ENCODE measurements around the gene IQGAP2.

Gene IQGAP2

DNA sequence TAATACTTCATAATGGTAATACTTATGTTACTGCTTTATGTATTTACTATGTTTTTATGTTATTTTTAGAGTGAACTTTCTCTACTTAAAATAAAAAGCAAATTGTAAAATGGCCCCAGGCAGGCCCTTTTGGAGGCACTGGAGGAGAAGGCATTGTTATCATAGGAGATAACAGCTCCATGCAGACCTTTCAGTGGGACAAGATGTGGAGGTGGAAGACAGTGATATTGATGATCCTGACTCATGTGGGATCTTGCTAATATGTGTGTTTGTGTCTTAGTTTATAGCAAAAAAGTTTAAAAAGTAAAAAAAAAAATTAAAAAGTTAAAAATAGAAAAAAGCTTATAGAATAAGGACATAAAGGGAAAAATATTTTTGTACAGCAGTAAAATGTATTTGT, 74.5 kb downstream of the IQGAP2 start:
- Histone ChIP-seq H3K4me1 (ENCODE audit: control insufficient read depth, insufficient read depth, low read length, unreplicated experiment) (no peaks in the 10 kb centered on the region), H3K27ac (ENCODE audit: low read depth, low read length) (no peak overlapping the region), H3K27me3 (ENCODE audit: insufficient read depth, low read length) (peaks cover 26% of the 10 kb centered on the region), H2AFZ (ENCODE audit: low read length, unreplicated experiment) (no peak overlapping the region), H3K79me2 (ENCODE audit: control insufficient read depth, insufficient read depth, low read length, unreplicated experiment) (no peaks in the 10 kb centered on the region), H3K4me3 (ENCODE audit: low read depth, low read length) (no peak overlapping the region), H3K36me3 (ENCODE audit: insufficient read depth, low read length) (no peaks in the 10 kb centered on the region)

DNA sequence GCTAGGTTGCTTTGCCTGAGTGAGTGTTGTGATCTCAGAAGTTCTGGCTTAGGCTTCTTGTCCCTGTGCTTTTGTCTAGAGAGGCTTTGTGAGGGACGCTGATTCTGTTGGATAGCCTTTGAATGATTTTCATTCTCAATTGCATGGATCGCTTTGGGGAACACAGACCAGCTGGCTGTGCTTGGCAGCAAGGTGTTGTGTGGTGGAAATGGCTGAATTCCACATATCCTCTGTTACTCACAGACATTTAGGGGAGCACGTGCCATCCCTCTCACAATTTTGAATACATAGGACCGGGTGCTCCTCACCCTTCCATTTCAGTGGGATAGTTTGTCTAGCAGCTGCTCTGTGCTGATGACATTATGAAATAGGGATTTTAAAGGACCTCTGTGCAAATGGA, 76.2 kb downstream of the IQGAP2 start:
- no peaks in the 10 kb centered on the region for H3K4me1 ChIP-seq (ENCODE audit: control insufficient read depth, insufficient read depth, low read length, unreplicated experiment)
- no peak overlapping the region for H3K27ac ChIP-seq (ENCODE audit: low read depth, low read length)
- no peaks in the 10 kb centered on the region for H3K36me3 ChIP-seq (ENCODE audit: insufficient read depth, low read length)
- no peaks in the 10 kb centered on the region for H3K79me2 ChIP-seq (ENCODE audit: control insufficient read depth, insufficient read depth, low read length, unreplicated experiment)
- H3K27me3 ChIP-seq (ENCODE audit: insufficient read depth, low read length), result peaks cover 38% of the 10 kb centered on the region
- H3K4me3 ChIP-seq (ENCODE audit: low read depth, low read length), result no peak overlapping the region
- H2AFZ ChIP-seq (ENCODE audit: low read length, unreplicated experiment), result no peak overlapping the region

DNA sequence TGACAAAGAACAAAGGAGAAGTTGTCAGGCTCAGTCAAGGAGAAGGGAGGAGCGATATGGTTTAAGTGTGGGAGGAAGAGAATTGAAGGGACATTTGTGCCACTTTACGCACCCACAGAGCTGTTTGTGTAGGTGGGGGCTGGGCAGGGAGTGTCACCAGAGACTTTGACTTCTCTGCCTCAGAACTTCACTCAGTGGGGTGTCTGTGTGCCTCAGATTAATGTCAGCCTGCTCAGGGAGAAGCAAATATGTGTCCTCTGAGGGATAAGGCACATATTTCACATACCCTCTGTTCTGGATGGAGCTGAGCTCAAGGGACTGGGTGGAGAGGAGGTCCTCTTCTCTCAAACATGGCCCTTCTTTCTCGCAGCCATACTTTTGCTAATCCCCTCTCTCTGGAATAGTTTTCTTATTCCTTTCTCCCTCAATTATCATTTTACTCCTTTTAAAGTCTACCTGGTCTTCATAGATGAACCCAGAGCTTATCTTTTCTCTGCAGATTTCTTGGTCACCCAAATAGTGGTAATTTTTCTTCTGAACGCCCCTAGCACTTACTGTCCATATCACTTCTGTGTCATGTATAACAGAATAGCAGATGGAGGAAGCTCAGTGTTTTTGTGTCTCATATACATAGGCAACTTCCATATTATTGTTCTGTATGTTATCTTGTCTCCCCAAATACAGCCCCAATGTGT, 77.0 kb downstream of the IQGAP2 start:
- no peak overlapping the region for H3K27ac ChIP-seq (ENCODE audit: low read depth, low read length)
- no peaks in the 10 kb centered on the region for H3K36me3 ChIP-seq (ENCODE audit: insufficient read depth, low read length)
- no peak overlapping the region for H2AFZ ChIP-seq (ENCODE audit: low read length, unreplicated experiment)
- no peaks in the 10 kb centered on the region for H3K4me1 ChIP-seq (ENCODE audit: control insufficient read depth, insufficient read depth, low read length, unreplicated experiment)
- no peak overlapping the region for H3K4me3 ChIP-seq (ENCODE audit: low read depth, low read length)
- no peaks in the 10 kb centered on the region for H3K79me2 ChIP-seq (ENCODE audit: control insufficient read depth, insufficient read depth, low read length, unreplicated experiment)
- H3K27me3 ChIP-seq (ENCODE audit: insufficient read depth, low read length), result peaks cover 40% of the 10 kb centered on the region

DNA sequence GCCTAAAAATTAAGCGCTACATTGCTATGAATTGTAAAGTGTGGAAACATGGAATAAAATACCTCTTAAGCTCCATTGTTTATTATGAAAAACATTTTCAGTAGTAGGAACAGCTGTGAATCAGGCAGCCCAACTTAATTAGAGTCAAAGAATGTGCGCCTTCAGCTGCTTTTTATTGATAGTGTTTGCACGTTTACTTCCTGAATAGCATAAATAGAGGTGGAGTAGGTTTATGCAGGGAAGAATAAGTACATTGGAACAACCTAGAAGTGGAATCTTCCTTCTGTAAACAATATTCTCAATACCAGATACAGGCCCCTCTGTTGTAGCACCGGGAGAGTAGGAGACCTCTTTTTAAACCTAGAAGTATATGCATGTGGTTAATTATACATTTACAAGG, 79.9 kb downstream of the IQGAP2 start:
- Histone ChIP-seq H2AFZ (ENCODE audit: low read length, unreplicated experiment) (no peak overlapping the region), H3K79me2 (ENCODE audit: control insufficient read depth, insufficient read depth, low read length, unreplicated experiment) (no peaks in the 10 kb centered on the region), H3K27ac (ENCODE audit: low read depth, low read length) (no peak overlapping the region), H3K4me1 (ENCODE audit: control insufficient read depth, insufficient read depth, low read length, unreplicated experiment) (no peaks in the 10 kb centered on the region), H3K4me3 (ENCODE audit: low read depth, low read length) (no peak overlapping the region), H3K27me3 (ENCODE audit: insufficient read depth, low read length) (peaks cover 57% of the 10 kb centered on the region), H3K36me3 (ENCODE audit: insufficient read depth, low read length) (no peaks in the 10 kb centered on the region)

DNA sequence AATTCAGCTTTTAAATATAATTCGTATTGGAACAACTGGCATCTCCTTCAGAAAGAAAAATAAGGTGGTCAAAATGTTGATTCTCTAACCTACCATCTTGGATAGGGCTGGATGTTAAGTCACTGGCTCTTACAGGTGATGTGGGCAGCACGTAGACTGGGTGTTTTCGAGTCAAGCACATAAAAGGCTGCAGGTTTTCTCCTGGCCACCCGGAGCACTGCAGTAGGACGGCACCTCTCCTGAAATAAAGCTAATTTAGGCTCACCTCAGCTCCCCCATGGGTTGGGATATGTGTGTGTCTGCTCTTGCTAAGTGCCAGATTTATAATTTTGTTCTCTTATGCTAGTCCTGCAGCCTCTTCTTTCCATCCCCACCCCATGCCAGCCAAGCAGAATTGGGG, 80.3 kb downstream of the IQGAP2 start:
- Histone ChIP-seq H3K79me2 (ENCODE audit: control insufficient read depth, insufficient read depth, low read length, unreplicated experiment) (no peaks in the 10 kb centered on the region), H3K36me3 (ENCODE audit: insufficient read depth, low read length) (no peaks in the 10 kb centered on the region), H2AFZ (ENCODE audit: low read length, unreplicated experiment) (no peak overlapping the region), H3K27me3 (ENCODE audit: insufficient read depth, low read length) (peaks cover 58% of the 10 kb centered on the region), H3K4me1 (ENCODE audit: control insufficient read depth, insufficient read depth, low read length, unreplicated experiment) (no peaks in the 10 kb centered on the region), H3K27ac (ENCODE audit: low read depth, low read length) (no peak overlapping the region), H3K4me3 (ENCODE audit: low read depth, low read length) (no peak overlapping the region)

DNA sequence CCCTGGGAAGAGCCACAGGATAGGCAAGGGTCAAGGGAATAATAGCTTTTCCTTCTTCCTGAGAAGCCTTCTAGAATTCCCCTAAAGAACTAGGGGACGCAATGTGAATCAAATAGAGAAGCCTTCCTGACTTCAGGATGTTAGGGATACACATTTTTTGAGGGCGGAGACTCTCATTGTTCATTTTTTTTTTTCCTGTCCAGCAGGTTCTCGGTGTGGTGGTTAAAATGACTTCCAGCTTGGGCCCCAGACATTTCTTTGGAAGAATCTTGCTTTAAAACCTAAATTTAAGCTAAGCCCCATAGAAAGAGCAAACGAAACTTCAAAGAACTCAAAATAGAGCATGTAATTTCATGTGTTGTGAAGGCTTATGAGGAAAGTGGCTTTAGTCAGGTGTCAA, 80.8 kb downstream of the IQGAP2 start:
- Histone ChIP-seq H2AFZ (ENCODE audit: low read length, unreplicated experiment) (no peak overlapping the region), H3K36me3 (ENCODE audit: insufficient read depth, low read length) (no peaks in the 10 kb centered on the region), H3K79me2 (ENCODE audit: control insufficient read depth, insufficient read depth, low read length, unreplicated experiment) (no peaks in the 10 kb centered on the region), H3K27me3 (ENCODE audit: insufficient read depth, low read length) (peaks cover 62% of the 10 kb centered on the region), H3K4me1 (ENCODE audit: control insufficient read depth, insufficient read depth, low read length, unreplicated experiment) (no peaks in the 10 kb centered on the region), H3K4me3 (ENCODE audit: low read depth, low read length) (no peak overlapping the region), H3K27ac (ENCODE audit: low read depth, low read length) (no peak overlapping the region)

DNA sequence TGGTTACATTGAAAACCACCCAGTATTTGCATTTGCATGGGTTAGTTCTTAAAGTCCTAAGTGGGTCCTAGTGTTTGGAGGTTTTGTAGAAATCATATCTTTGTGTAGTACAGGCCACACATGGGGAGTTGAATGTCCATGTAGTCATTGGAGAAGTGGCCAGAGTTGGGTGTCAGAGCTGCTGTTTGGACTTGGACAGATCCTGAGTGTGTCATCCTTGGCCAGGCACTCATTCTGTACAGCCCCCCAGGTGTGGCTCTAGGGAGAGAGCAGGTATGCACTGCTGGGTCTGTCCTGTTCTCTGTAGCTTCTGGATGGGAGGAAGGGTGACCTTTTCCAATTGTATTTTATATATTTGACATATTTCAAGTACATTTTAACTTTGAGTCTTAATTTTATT, 82.4 kb downstream of the IQGAP2 start:
- Histone ChIP-seq H3K27ac (ENCODE audit: low read depth, low read length) (no peak overlapping the region), H2AFZ (ENCODE audit: low read length, unreplicated experiment) (no peak overlapping the region), H3K36me3 (ENCODE audit: insufficient read depth, low read length) (no peaks in the 10 kb centered on the region), H3K27me3 (ENCODE audit: insufficient read depth, low read length) (peaks cover 63% of the 10 kb centered on the region), H3K4me3 (ENCODE audit: low read depth, low read length) (no peak overlapping the region), H3K79me2 (ENCODE audit: control insufficient read depth, insufficient read depth, low read length, unreplicated experiment) (no peaks in the 10 kb centered on the region), H3K4me1 (ENCODE audit: control insufficient read depth, insufficient read depth, low read length, unreplicated experiment) (no peaks in the 10 kb centered on the region)

DNA sequence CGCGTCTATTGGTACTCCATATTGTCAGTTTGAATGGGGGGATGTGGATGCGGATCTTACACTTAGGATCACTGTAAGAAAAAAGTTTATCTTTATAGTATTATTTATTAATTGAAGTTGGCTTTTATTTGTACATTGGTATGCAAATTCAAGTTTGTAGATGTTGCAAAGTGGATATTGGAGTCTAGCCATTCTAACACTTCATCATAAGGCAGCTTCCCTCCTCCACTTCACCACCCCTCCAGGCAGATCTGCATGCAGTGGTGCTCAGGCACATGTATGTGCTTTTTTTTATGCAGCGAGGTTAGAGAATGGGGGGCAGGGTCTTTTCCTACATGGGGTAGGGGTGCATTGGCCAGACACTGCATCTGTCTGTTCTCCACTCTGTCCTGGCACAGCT, 84.3 kb downstream of the IQGAP2 start:
- no peaks in the 10 kb centered on the region for H3K36me3 ChIP-seq (ENCODE audit: insufficient read depth, low read length)
- H3K4me1 ChIP-seq (ENCODE audit: control insufficient read depth, insufficient read depth, low read length, unreplicated experiment), result no peaks in the 10 kb centered on the region
- no peak overlapping the region for H3K27ac ChIP-seq (ENCODE audit: low read depth, low read length)

DNA sequence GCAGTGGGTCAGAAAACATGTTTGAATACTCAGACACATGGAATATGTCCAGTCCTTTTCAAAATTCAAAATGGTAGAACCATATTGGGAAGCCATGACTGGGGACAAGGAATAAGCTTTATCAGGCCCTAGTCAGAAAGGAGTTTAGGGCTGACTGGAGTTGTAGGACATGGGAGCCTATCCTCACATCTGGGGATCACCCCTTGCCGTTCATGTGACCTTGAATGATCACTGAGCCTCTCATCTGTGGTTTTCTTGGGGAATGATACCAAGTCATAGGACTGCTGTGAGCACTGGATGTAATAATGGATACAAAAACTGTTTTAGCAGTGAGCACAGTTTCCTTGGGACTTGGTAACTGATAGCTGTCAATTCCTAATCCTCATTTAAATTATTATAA, 84.7 kb downstream of the IQGAP2 start:
- H3K36me3 ChIP-seq (ENCODE audit: insufficient read depth, low read length), result no peaks in the 10 kb centered on the region
- H3K4me3 ChIP-seq (ENCODE audit: low read depth, low read length), result no peak overlapping the region
- H3K79me2 ChIP-seq (ENCODE audit: control insufficient read depth, insufficient read depth, low read length, unreplicated experiment), result no peaks in the 10 kb centered on the region
- peaks cover 71% of the 10 kb centered on the region for H3K27me3 ChIP-seq (ENCODE audit: insufficient read depth, low read length)
- no peak overlapping the region for H2AFZ ChIP-seq (ENCODE audit: low read length, unreplicated experiment)
- H3K27ac ChIP-seq (ENCODE audit: low read depth, low read length), result no peak overlapping the region
- H3K4me1 ChIP-seq (ENCODE audit: control insufficient read depth, insufficient read depth, low read length, unreplicated experiment), result no peaks in the 10 kb centered on the region

More for the DNA sequence above, 84.3 kb downstream of the IQGAP2 start:
- Histone ChIP-seq H2AFZ (ENCODE audit: low read length, unreplicated experiment) (no peak overlapping the region), H3K27me3 (ENCODE audit: insufficient read depth, low read length) (peaks cover 71% of the 10 kb centered on the region), H3K4me3 (ENCODE audit: low read depth, low read length) (no peak overlapping the region), H3K79me2 (ENCODE audit: control insufficient read depth, insufficient read depth, low read length, unreplicated experiment) (no peaks in the 10 kb centered on the region)

DNA sequence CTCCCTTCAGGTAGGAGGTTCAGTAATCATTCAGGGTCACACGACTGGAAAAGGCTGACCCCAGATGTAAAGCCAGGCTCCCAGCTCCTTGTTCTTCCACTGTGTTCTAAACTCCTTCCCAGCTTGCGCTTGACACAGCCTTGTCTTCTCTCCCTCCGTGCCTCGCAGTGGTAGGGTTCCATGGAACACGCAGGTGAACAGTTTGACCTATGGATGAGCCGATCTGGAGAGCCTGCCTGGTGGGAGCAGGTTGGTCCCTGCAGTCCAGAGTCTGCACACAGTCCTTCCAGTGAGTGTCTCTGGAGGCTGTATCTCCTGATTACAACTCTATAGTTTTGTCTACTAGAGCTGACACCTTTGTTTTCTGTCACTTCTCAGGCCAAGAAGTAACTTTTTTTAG, 85.9 kb downstream of the IQGAP2 start:
- Histone ChIP-seq H3K4me1 (ENCODE audit: control insufficient read depth, insufficient read depth, low read length, unreplicated experiment) (no peaks in the 10 kb centered on the region), H3K79me2 (ENCODE audit: control insufficient read depth, insufficient read depth, low read length, unreplicated experiment) (no peaks in the 10 kb centered on the region), H3K27ac (ENCODE audit: low read depth, low read length) (no peak overlapping the region), H2AFZ (ENCODE audit: low read length, unreplicated experiment) (no peak overlapping the region), H3K4me3 (ENCODE audit: low read depth, low read length) (no peak overlapping the region), H3K27me3 (ENCODE audit: insufficient read depth, low read length) (peaks cover 64% of the 10 kb centered on the region), H3K36me3 (ENCODE audit: insufficient read depth, low read length) (no peaks in the 10 kb centered on the region)

DNA sequence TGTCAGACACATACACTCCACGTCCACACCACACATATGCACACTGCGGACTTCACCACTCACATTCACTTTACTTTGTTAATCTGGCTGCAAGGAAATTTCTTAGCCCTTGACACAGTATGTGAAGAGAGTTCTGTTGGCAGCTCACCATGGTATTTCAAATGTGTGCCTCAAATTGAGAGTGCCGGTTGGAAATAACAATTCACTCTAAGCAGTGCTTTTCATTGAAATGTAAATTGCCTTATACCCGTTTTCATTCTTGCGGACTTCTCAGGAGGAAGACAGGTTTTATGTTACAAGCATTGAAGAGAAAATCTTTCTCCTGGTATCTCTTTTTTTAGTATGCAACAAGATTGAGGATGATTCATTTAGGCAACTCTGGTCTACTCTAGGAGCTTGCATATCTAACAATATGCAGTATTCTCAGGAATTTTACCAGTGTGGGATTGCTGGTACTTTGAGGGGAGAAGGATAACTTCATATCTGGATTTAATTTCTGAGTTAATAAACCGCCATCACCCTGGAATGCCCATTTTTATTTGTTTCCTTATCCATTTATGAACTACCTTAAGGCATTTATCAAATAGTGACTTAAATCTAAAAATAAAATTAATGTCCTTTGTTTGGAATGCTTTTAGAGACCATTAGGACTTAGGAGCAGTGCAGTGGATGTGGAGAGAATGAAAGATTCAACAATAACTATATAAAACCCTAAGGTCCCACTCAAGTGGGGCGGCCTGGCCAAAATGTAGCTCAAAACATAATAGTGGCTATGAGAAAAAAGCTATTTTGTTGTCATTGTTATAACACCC, 87.0 kb downstream of the IQGAP2 start:
- H3K36me3 ChIP-seq (ENCODE audit: insufficient read depth, low read length), result no peaks in the 10 kb centered on the region

More for the DNA sequence above, 87.0 kb downstream of the IQGAP2 start:
- no peak overlapping the region for H2AFZ ChIP-seq (ENCODE audit: low read length, unreplicated experiment)
- no peak overlapping the region for H3K4me3 ChIP-seq (ENCODE audit: low read depth, low read length)
- peaks cover 63% of the 10 kb centered on the region for H3K27me3 ChIP-seq (ENCODE audit: insufficient read depth, low read length)
- no peaks in the 10 kb centered on the region for H3K79me2 ChIP-seq (ENCODE audit: control insufficient read depth, insufficient read depth, low read length, unreplicated experiment)
- H3K4me1 ChIP-seq (ENCODE audit: control insufficient read depth, insufficient read depth, low read length, unreplicated experiment), result no peaks in the 10 kb centered on the region
- no peak overlapping the region for H3K27ac ChIP-seq (ENCODE audit: low read depth, low read length)

Data from ACC112 (cell line).